Neural cell (in vitro differentiated cells): ENCODE measurements around the gene MYO19.

Experiments used
- POLR2AphosphoS5 ChIP-seq: IDR thresholded peaks from 2 replicates; pipeline ENCODE4 v1.6.1; 2012
- TF ChIP-seq, protein P1 (sequence below): fragments of 450-650 bp; IDR thresholded peaks from 2 replicates; pipeline ENCODE4 v1.5.1; 2014; ENCODE audit warnings: antibody characterized with exemption, mild to moderate bottlenecking, moderate library complexity; ENCODE audit not compliant: poor library complexity, severe bottlenecking

GRCh38 chr17:36546418-36547093 lies 11.9 kb upstream of the MYO19 start:
- TF ChIP-seq, protein P1, sequence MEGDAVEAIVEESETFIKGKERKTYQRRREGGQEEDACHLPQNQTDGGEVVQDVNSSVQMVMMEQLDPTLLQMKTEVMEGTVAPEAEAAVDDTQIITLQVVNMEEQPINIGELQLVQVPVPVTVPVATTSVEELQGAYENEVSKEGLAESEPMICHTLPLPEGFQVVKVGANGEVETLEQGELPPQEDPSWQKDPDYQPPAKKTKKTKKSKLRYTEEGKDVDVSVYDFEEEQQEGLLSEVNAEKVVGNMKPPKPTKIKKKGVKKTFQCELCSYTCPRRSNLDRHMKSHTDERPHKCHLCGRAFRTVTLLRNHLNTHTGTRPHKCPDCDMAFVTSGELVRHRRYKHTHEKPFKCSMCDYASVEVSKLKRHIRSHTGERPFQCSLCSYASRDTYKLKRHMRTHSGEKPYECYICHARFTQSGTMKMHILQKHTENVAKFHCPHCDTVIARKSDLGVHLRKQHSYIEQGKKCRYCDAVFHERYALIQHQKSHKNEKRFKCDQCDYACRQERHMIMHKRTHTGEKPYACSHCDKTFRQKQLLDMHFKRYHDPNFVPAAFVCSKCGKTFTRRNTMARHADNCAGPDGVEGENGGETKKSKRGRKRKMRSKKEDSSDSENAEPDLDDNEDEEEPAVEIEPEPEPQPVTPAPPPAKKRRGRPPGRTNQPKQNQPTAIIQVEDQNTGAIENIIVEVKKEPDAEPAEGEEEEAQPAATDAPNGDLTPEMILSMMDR: no peak
- TF ChIP-seq POLR2AphosphoS5: no peak
